ENCODE measurements around the gene PRDM16.

PRDM16 gene

DNA sequence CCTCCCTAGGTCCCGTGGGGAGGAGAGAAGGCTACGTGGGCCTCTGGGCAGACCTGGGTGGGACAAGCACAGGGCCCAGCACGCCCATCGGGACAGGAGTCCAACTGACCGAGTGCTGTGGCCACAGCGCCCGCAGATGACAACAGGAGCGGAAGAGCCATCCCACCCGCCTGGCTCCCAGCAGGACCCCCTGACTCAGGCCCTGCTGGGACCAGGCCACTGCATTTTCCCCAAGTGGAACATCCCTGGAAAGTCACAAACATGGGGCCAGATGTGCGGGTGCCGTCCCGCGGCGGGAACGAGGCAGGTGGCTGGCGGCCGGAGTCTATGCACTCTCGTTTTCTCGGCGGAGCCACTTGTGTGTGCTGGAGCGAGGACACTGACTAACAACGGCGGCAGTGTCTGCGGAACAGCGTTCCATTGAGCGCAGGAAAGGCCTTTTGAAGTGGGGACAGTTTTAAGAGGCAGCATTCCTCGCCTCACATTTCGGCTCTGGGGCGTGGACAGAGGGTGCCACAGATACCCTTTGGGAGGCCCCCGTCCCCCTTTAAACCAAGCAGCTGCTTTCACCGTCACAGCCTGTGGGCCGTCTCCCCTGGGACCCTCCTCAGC lies 291.7 kb downstream of the PRDM16 start:
- ATAC-seq (replicated peaks), result no peak
- no peaks in the 10 kb centered on the region for H3K36me3 Mint-ChIP-seq

DNA sequence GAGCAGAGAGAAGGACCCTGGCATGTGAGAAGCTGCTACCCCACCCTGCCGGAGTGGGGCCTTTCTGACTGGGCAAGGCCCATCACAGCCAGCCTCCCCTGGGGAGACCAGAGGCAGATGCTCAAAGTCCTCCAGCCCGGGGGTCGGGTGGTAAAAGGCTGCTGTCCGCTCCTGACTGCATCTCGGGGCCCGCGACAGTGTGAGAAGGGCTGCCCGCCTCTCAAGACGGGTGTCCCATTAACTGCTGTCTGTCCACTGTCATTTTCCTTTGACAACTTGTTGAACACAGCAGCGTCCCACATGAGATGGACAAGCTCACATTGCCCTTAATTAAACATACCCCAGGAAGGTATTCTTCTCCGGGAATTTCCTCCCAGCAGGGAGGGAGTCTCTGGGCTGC lies 294.0 kb downstream of the PRDM16 start:
- Mint-ChIP-seq H3K27ac (no peak overlapping the region), H3K9me3 (no peaks in the 10 kb centered on the region), H3K27me3 (peaks cover 6 to 14% of the 10 kb centered on the region in 2 donors), H3K36me3 (no peaks in the 10 kb centered on the region), H3K4me3 (no peak overlapping the region), H3K4me1 (no peaks in the 10 kb centered on the region)
- no peak for DNase-seq
- no peak for ATAC-seq (replicated peaks)

More for the DNA sequence above, 291.7 kb downstream of the PRDM16 start:
- Mint-ChIP-seq H3K27me3 (peaks cover 6 to 14% of the 10 kb centered on the region in 2 donors), H3K9me3 (no peaks in the 10 kb centered on the region), H3K4me1 (no peaks in the 10 kb centered on the region), H3K27ac (no peak overlapping the region), H3K4me3 (no peak overlapping the region)
- DNase-seq, result no peak

DNA sequence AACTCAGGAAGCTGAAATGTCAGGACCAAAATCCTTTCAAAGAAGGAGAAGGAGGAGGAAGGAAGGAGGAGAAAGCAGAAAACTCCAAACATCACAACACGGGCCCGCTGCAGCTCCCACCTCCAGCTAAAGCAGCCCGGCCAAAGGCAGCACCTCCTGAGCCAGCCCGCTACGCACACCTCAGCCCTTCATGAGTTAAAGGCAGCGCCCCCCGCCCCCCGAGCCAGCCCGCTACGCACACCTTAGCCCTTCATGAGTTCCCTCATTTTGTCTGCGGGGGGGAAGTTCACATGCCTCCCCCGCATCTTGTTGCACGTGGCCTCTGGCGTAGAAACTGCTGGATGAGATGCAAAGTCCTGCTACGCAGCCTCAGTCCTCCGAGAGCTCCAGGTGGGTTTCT lies 294.8 kb downstream of the PRDM16 start:
- Mint-ChIP-seq H3K4me1 (no peaks in the 10 kb centered on the region), H3K27me3 (peaks cover 6 to 14% of the 10 kb centered on the region in 2 donors), H3K4me3 (no peak overlapping the region)

DNA sequence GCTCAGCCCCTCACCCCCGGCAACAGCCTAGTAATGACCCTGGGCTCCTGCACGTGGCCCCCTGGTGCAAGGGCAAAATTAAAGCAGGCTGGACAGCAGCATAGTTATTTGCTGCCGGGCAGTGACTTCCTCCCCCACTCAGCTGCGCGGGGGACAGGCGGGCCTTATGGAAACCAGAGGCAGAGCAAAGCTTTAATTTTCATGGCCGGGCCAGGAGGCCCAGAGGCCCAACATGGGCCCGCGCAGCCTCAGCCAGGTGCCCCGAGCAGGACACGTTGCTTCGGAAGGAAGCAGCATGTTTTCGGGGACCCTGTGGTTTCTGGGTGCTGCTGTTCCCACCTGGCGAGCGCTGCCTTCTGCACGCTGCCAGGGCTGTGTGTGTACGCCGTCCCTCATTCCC lies 295.5 kb downstream of the PRDM16 start:
- no peaks in the 10 kb centered on the region for H3K36me3 Mint-ChIP-seq
- peaks cover 6 to 14% of the 10 kb centered on the region in 2 donors for H3K27me3 Mint-ChIP-seq
- no peak overlapping the region for H3K4me3 Mint-ChIP-seq
- H3K4me1 Mint-ChIP-seq, result no peaks in the 10 kb centered on the region
- DNase-seq (no peak), ATAC-seq (replicated peaks) (no peak)
- H3K9me3 Mint-ChIP-seq, result no peaks in the 10 kb centered on the region
- H3K27ac Mint-ChIP-seq, result no peak overlapping the region

More for the DNA sequence above, 294.8 kb downstream of the PRDM16 start:
- H3K9me3 Mint-ChIP-seq, result no peaks in the 10 kb centered on the region
- DNase-seq (no peak), ATAC-seq (replicated peaks) (no peak)
- H3K27ac Mint-ChIP-seq, result no peak overlapping the region
- H3K36me3 Mint-ChIP-seq, result no peaks in the 10 kb centered on the region

DNA sequence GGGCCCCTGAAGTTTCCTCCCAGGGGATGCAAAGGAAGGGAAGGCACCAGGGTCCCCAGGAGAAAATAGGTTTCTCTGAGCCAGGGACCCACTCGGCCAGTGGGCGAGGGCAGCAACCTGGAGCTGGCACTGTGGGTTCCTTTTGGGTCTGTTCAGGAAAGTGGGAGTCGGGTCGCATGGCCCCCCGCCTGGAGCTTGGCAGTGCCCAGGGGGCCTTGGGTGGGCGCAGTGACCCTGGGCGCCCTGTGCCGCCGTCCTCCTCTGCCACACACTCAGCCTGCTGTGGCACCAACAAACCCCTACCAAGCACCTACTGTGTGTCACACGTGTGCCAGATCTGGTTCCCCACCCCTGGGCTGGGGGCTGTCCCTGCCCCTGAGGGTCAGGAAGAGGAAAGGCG lies 296.0 kb downstream of the PRDM16 start:
- Mint-ChIP-seq H3K4me1 (no peaks in the 10 kb centered on the region), H3K36me3 (no peaks in the 10 kb centered on the region), H3K9me3 (no peaks in the 10 kb centered on the region), H3K27me3 (peaks cover 6 to 14% of the 10 kb centered on the region in 2 donors), H3K27ac (no peak overlapping the region), H3K4me3 (no peak overlapping the region)
- no peak for DNase-seq
- no peak for ATAC-seq (replicated peaks)

DNA sequence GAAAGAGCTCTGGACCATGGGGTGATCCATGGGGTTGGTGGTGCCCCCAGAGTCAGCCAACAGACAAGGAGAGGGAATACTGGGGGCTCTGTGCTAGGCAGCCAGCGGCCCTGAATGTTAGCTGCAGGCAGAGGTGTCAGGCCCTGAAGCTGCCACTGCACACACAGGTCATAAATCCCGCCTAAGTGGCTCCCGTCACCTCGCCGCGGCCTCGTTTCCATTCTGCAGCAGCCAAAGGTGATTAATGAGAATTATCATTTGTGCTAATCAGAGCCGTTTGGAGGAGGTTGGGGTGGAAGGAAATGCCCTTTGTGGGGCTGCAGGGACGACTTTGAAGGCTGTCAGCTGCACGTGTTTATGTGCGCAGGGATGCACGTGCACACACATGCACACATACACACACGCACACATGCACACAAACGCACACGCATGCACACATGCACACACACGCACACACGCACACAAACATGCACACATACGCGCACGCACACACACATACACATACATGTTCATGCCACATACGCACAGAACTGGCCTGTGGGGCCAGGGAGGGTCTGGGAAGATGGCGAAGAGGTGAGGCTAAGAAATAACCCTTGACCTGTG lies 296.6 kb downstream of the PRDM16 start:
- Mint-ChIP-seq H3K4me3 (no peak overlapping the region), H3K4me1 (no peaks in the 10 kb centered on the region), H3K27ac (no peak overlapping the region), H3K36me3 (no peaks in the 10 kb centered on the region), H3K9me3 (peaks cover under 1% of the 10 kb centered on the region in 2 donors), H3K27me3 (peaks cover 11 to 14% of the 10 kb centered on the region in 2 donors)
- DNase-seq (no peak), ATAC-seq (replicated peaks) (no peak)

DNA sequence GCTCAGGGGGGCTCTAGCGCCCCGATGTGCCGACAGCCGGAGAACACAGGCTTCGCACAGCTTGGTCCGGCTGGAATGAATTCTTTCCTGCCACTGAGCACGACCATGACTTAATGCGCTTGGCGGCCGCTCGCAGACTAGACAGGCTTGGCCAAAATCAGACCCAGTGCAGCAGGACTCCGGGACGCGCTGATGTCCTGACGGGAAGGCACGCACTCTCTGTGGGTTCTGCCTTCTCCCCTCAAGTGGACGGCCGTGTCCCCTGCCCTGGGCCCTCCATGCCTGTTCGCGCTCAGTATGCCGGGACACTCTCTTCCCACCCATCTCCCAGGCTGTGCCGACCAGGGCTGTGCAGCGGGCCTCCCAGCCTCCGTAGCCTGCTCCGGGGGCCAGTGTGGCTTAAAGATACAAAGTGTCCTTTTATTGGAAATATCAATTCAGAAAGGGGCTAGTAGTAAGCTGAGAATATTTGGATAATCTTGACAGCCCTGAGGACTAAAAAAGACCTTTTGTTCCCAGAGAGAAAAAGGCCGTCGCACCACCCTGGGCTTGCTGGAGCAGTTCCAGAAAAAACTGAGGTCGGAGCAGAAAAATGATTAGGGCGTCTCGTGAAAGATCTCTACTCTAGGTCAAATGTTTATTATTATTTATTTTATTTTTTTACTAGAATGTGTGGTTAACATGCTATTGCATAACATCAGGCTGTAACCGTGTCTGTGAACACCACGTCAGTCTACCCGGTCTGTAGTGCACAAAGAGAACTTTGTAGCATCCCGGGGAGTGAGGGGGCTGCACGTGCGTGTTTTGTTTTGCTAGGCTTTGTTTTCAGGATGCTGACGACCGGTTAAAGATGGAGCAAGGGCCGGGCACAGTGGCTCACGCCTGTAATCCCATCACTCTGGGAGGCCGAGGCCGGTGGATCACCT lies 297.4 kb downstream of the PRDM16 start:
- H3K4me1 Mint-ChIP-seq, result no peaks in the 10 kb centered on the region
- H3K27me3 Mint-ChIP-seq, result peaks cover 19 to 20% of the 10 kb centered on the region in 2 donors
- ATAC-seq (replicated peaks) (no peak), DNase-seq (no peak)
- peaks cover 7 to 8% of the 10 kb centered on the region in 2 donors for H3K9me3 Mint-ChIP-seq
- H3K36me3 Mint-ChIP-seq, result no peaks in the 10 kb centered on the region
- H3K27ac Mint-ChIP-seq, result no peak overlapping the region
- H3K4me3 Mint-ChIP-seq, result no peak overlapping the region

DNA sequence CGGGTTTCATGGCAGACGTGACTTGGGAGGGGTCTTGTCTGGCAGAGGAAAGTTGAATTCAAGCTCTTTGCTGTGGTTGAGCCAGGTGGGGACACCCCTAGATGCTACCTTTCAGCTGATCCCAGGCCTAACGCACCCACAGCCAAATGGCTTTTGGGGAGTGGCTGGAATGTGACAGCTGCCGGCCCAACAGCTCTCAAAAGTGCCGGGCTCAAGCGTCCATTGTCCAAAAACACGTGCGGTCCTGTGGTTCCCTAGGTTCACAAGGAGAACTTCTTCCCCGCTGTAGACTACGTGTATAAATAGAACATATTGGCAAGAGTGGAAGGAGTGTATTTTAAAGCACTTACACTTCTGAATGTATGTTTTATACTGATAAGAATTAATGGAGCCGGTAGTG lies 298.4 kb downstream of the PRDM16 start:
- Mint-ChIP-seq H3K27me3 (peaks cover 12 to 27% of the 10 kb centered on the region in 2 donors), H3K36me3 (no peaks in the 10 kb centered on the region), H3K4me1 (no peaks in the 10 kb centered on the region), H3K9me3 (peaks cover 7 to 11% of the 10 kb centered on the region in 2 donors), H3K4me3 (no peak overlapping the region), H3K27ac (no peak overlapping the region)
- DNase-seq (no peak), ATAC-seq (replicated peaks) (no peak)

DNA sequence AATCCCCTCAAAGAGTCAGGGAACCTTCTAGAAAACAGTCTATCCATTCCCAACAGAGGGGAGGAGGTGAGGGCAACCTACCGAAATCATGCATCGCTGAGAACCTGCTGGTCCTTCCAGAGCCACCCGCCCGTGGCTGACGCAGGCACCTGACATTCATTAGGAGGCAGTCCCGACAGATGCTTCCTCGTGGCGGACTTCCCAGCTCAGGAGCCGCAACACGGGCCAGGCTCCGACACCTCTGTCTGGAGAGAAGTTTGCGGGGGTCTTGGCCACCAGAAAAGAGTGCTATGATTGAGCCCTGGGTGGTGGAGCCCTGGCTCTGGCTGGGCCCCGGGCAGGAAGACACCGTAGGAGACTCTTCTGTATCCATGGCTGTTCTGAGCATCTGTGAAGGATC lies 299.1 kb downstream of the PRDM16 start:
- H3K4me3 Mint-ChIP-seq, result no peak overlapping the region
- H3K27ac Mint-ChIP-seq, result no peak overlapping the region
- no peak for ATAC-seq (replicated peaks)
- no peak for DNase-seq
- H3K36me3 Mint-ChIP-seq, result no peaks in the 10 kb centered on the region
- H3K27me3 Mint-ChIP-seq, result peaks cover 11 to 32% of the 10 kb centered on the region in 2 donors
- peaks cover 7 to 11% of the 10 kb centered on the region in 2 donors for H3K9me3 Mint-ChIP-seq
- no peaks in the 10 kb centered on the region for H3K4me1 Mint-ChIP-seq

DNA sequence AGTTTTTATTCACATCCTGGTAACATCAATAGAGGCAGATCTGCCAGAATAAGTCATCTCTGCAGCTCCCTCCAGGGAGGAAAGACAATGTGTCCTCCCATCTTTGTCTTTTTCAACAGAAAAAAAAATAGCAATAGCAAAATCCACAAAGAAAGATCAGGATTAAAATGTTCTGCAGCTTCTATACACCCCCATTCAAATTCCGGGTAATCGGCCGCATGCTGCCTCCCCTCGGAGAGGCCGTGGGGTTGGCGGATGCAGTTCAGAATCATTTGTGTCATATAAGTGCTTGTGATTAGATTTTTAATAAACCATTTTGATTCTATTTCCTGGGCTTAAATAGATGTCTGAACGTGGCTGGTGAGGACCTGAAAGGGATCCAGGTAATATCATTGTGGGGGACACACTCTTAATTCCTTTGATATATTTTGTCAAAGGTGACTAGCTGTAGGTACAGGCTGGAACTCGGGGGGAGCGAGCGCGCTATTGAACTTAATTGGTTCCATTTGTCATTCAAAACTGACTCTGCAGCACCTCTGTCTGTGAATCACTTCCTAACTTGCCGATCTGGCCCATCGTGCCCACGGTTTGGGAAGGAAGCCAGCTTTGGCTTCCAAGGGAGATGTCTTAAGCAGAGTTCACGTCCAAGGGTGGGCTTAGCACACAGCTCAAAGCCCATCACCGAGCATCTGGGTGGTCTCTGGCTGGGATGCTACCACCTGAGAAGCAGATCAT lies 299.9 kb downstream of the PRDM16 start:
- ATAC-seq (replicated peaks), result no peak
- no peaks in the 10 kb centered on the region for H3K36me3 Mint-ChIP-seq
- peaks cover 10 to 29% of the 10 kb centered on the region in 2 donors for H3K27me3 Mint-ChIP-seq
- no peak for DNase-seq
- no peak overlapping the region for H3K27ac Mint-ChIP-seq
- no peak overlapping the region for H3K4me3 Mint-ChIP-seq
- peaks cover 7 to 11% of the 10 kb centered on the region in 2 donors for H3K9me3 Mint-ChIP-seq
- H3K4me1 Mint-ChIP-seq, result no peaks in the 10 kb centered on the region

DNA sequence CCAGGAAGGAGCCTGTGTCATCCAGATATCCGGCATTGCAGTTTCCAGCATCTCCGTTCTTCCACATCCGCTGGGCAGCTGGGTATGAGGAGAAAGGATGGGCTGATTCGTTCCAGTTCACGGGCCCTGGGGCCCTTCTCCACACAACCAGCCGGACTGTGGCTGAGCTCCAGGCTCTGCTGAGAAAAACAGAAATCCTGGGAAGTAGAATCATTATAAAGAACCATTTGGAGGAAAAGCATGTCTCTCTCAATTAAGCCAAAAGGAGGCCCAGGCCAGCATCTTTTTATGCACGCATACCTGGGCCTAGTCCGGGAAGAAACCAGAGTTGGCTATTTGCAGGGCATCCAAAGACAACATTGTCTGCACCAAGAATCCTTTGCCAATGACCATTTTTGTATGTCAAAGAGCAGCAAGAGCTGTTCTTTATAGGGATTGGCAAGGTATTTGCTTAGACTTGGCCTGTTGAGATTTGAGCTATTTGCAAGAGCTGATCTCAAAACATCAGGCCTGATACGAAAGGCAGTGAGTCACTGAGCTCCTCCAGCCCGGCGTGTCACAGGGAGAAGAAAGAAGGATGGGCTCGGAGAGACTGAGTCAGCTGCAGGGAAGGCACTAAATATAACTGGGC lies 300.6 kb downstream of the PRDM16 start:
- H3K9me3 Mint-ChIP-seq, result peaks cover 7 to 11% of the 10 kb centered on the region in 2 donors
- DNase-seq, result no peak
- no peak overlapping the region for H3K27ac Mint-ChIP-seq
- H3K4me1 Mint-ChIP-seq, result no peaks in the 10 kb centered on the region
- H3K4me3 Mint-ChIP-seq, result no peak overlapping the region
- no peaks in the 10 kb centered on the region for H3K36me3 Mint-ChIP-seq
- H3K27me3 Mint-ChIP-seq, result peaks cover 8 to 26% of the 10 kb centered on the region in 2 donors
- ATAC-seq (replicated peaks), result no peak

DNA sequence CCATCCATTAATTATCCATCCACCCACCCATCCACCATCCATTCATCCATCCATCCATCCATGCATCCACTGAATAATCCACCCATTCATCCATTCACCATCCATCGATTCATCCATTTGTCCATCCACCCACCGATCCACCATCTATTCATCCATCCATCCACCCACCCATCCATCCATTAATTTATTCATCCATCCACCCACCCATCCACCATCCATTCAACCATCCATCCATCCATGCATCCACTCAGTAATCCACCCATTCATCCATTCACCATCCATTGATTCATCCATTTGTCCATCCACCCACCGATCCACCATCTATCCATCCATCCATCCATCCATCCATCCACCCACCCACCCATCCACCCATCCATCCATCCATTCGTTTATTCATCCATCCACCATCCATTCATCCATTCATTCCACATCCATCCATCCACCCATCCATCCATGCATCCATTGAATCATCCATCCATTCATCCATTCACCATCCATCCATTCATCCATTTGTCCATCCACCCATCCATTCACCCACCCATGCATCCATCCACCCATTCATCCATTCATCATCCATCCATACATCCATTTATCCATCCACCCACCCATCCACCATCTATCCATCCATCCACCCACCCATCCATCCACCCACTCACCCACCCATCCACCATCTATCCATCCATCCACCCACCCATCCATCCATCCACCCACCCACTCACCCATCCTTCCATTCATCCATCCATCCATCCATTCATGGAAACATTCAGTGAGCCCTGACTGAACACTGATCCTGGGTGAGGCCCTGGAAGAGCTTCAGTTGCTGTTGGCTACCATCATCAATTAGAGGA lies 302.1 kb downstream of the PRDM16 start:
- Mint-ChIP-seq H3K9me3 (peaks cover 7 to 11% of the 10 kb centered on the region in 2 donors), H3K27ac (no peak overlapping the region), H3K4me1 (no peaks in the 10 kb centered on the region), H3K4me3 (no peak overlapping the region), H3K27me3 (peaks cover 13 to 26% of the 10 kb centered on the region in 2 donors), H3K36me3 (no peaks in the 10 kb centered on the region)
- ATAC-seq (replicated peaks) (no peak), DNase-seq (no peak)

DNA sequence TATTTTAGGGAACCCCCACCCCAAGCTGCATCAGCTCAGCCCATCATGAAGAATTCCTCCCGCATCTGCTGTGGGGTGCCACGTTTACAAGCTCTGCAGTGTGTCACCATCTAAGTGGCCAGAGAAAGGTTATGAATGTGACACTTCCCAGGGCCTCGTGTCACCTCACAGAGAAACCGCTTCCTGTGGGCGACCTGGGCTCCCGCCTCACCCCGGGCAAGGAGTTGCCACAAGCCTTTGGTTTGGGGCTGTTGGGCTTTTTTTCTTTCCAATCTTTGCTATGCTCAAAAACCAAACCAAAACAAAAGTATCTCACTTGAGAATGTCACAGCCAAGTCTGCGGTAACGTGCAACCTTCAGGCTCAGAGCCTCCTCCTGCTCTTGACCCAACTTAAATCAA lies 303.3 kb downstream of the PRDM16 start:
- no peak overlapping the region for H3K4me3 Mint-ChIP-seq
- H3K4me1 Mint-ChIP-seq, result no peaks in the 10 kb centered on the region
- DNase-seq, result no peak
- peaks cover 7 to 11% of the 10 kb centered on the region in 2 donors for H3K9me3 Mint-ChIP-seq
- no peak overlapping the region for H3K27ac Mint-ChIP-seq
- H3K27me3 Mint-ChIP-seq, result peaks cover 13 to 35% of the 10 kb centered on the region in 2 donors
- no peaks in the 10 kb centered on the region for H3K36me3 Mint-ChIP-seq
- ATAC-seq (replicated peaks), result no peak

Data from stimulated activated naive B cell treated with anti-CD40 and anti-IgM and Interleukin-4, amounts not matched to agents 10 μg/mL and 1 μg/mL and 100 μg/mL, for 72 hours (primary cell).